Testis (tissue), 2 donors: ENCODE data around the gene TNS3.

Experiments used
- CTCF ChIP-seq, 3 experiments: fragments of 450-650 bp in 2 of 3; fragments of 200-600 bp in 1 of 3; sonication (generic) in 1 of 3; IDR thresholded peaks; one replicate each; pipeline ENCODE4 v1.5.1; 2016 to 2019; ENCODE audit warnings: antibody characterized with exemption in 3 of 3, mild to moderate bottlenecking in 2 of 3, moderate library complexity in 1 of 3
- POLR2A ChIP-seq: fragments of 450-650 bp; IDR thresholded peaks from one replicate; pipeline ENCODE4 v1.6.1; 2017; ENCODE audit warnings: antibody characterized with exemption, mild to moderate bottlenecking, moderate library complexity

- TF ChIP-seq CTCF (IDR thresholded peaks at IDR 0.05) (no peak), POLR2A (no peak)
These were observed 131.9 kb downstream of the TNS3 start for GRCh38 chr7:47449810-47450590.
